ENCODE measurements around the gene SUPT20HL1.

- TF ChIP-seq CTCF (conservative IDR thresholded peaks at IDR 0.05; ENCODE audit: low read depth, low read length) (no peak), EZH2 (IDR thresholded peaks at IDR 0.05; ENCODE audit: borderline replicate concordance, low read depth, low read length, poor library complexity, severe bottlenecking) (no peak)
Observed at GRCh38 chrX:24343719-24344118, 16.7 kb upstream of the SUPT20HL1 start.
